NCI-H2171 (cell line): Measurements from ENCODE around the gene CCL11.
"Not testable (repeated sequence)": the region's sequence is repeated elsewhere in the genome, so short reads cannot be mapped to it uniquely, and the experiment has no call there.

Experiments
- DNase-seq: peaks from one replicate; lab custom pipeline; 2025; lab: John Stamatoyannopoulos, UW

CCL11 gene

GRCh38 chr17:34307110-34307509 lies 21.6 kb downstream of the CCL11 start:
- DNase-seq: no peak

- no peak for DNase-seq
Observed at GRCh38 chr17:34308371-34308770, 22.8 kb downstream of the CCL11 start.

- no peak for DNase-seq
Observed at GRCh38 chr17:34311291-34311690, 25.7 kb downstream of the CCL11 start.

GRCh38 chr17:34312080-34312479 lies 26.5 kb downstream of the CCL11 start:
- DNase-seq: no peak

- no peak for DNase-seq
Observed at GRCh38 chr17:34313164-34313563, 27.6 kb downstream of the CCL11 start.

- no peak for DNase-seq
Observed at GRCh38 chr17:34314279-34314678, 28.7 kb downstream of the CCL11 start.

- no peak for DNase-seq
Observed at GRCh38 chr17:34318474-34318873, 32.9 kb downstream of the CCL11 start.

- no peak for DNase-seq
Observed at GRCh38 chr17:34319039-34319483, 33.5 kb downstream of the CCL11 start, which contains the start of gene CCL8. Gene CCL8 (plus strand): TSS chr17:34319435. CDS start chr17:34319502, 67 bp downstream.

- no peak for DNase-seq
Observed at GRCh38 chr17:34321964-34322363, 36.4 kb downstream of the CCL11 start.

GRCh38 chr17:34327580-34327979 lies 42.0 kb downstream of the CCL11 start:
- not testable (repeated sequence) for DNase-seq

- DNase-seq: no peak
Observed at GRCh38 chr17:34337701-34338100, 52.2 kb downstream of the CCL11 start.
